HG03565 (cell line): ENCODE data around the gene TRAPPC4.
"Not testable (repeated sequence)": the region's sequence is repeated elsewhere in the genome, so short reads cannot be mapped to it uniquely, and the experiment has no call there.

Experiments used
- ATAC-seq: cut with Tn5 transposase; IDR thresholded peaks from one replicate; pipeline ENCODE4 v1.9.1; 2021; ENCODE audit warnings: mild to moderate bottlenecking, moderate library complexity; ENCODE audit not compliant: unreplicated experiment

The TRAPPC4 gene

GRCh38 chr11:119030329-119031047 is 11.9 kb downstream of the TRAPPC4 start, which contains the start of gene SLC37A4:
Gene SLC37A4, minus strand, starts transcription at chr11:119030877.
- peak; percentile 93 for ATAC-seq

- ATAC-seq, result no peak
Observed at GRCh38 chr11:119031912-119032280, 13.3 kb downstream of the TRAPPC4 start.

- ATAC-seq, result not testable (repeated sequence)
Observed at GRCh38 chr11:119033421-119033820, 14.9 kb downstream of the TRAPPC4 start.

- no peak for ATAC-seq
Observed at GRCh38 chr11:119034813-119035212, 16.2 kb downstream of the TRAPPC4 start.

GRCh38 chr11:119038884-119039283 is 20.3 kb downstream of the TRAPPC4 start:
- no peak for ATAC-seq

- ATAC-seq, result not testable (repeated sequence)
Observed at GRCh38 chr11:119039471-119039870, 20.9 kb downstream of the TRAPPC4 start.

- no peak for ATAC-seq
Observed at GRCh38 chr11:119041821-119042514, 23.4 kb downstream of the TRAPPC4 start.

GRCh38 chr11:119042927-119043326 is 24.4 kb downstream of the TRAPPC4 start:
- ATAC-seq, result no peak

- ATAC-seq, result no peak
Observed at GRCh38 chr11:119044708-119045107, 26.1 kb downstream of the TRAPPC4 start.

- no peak for ATAC-seq
Observed at GRCh38 chr11:119046489-119046888, 27.9 kb downstream of the TRAPPC4 start.

GRCh38 chr11:119047205-119047604 is 28.6 kb downstream of the TRAPPC4 start:
- no peak for ATAC-seq

GRCh38 chr11:119048644-119049043 is 30.1 kb downstream of the TRAPPC4 start:
- ATAC-seq, result no peak

- ATAC-seq, result no peak
Observed at GRCh38 chr11:119049081-119049480, 30.5 kb downstream of the TRAPPC4 start.

GRCh38 chr11:119051440-119052162 is 33.0 kb downstream of the TRAPPC4 start:
- no peak for ATAC-seq

- no peak for ATAC-seq
Observed at GRCh38 chr11:119052163-119052814, 33.7 kb downstream of the TRAPPC4 start.

- ATAC-seq, result no peak
Observed at GRCh38 chr11:119054418-119054817, 35.9 kb downstream of the TRAPPC4 start.

GRCh38 chr11:119055901-119056300 is 37.3 kb downstream of the TRAPPC4 start:
- ATAC-seq, result no peak

- ATAC-seq, result peak; percentile 2
Observed at GRCh38 chr11:119056421-119056999, 37.9 kb downstream of the TRAPPC4 start.

- peak; percentile 81 for ATAC-seq
Observed at GRCh38 chr11:119057000-119057769, 38.6 kb downstream of the TRAPPC4 start, which contains the start of gene HYOU1. Gene HYOU1, minus strand, starts transcription at chr11:119057205. Its CDS starts 1,045 bp downstream, at chr11:119056160.

GRCh38 chr11:119059128-119059527 is 40.6 kb downstream of the TRAPPC4 start:
- not testable (repeated sequence) for ATAC-seq
